HG03025 (cell line): Measurements from ENCODE around the gene AGPS.

Experiments
- ATAC-seq: cut with Tn5 transposase; IDR thresholded peaks from one replicate; pipeline ENCODE4 v1.9.1; 2021; ENCODE audit warnings: mild to moderate bottlenecking, moderate library complexity; ENCODE audit not compliant: unreplicated experiment, low FRiP score

AGPS gene

DNA sequence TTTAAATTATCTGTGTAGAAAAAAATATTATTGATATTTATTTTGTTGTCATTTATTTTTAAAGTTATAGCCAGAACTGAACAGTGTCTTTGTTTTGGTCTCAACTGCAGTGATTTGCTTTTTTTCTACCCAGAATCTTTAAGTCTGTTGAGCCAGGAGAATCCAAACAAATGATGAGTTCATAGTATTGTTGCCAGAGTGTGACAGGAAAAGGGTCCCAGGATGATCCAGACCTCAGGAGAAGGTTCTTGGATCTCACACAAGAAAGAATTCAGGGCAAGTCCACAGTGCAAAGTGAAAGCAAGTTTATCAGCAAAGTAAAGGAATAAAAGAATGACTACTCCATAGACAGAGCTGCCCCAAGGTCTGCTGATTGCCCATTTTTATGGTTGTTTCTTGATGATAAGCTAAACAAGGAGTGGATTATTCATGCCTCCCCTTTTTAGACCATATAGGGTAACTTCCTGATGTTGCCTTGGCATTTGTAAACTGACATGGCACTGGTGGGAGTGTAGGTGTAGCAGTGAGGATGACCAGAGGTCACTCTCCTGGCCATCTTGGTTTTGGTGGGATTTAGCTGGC is 127.1 kb downstream of the AGPS start:
- no peak for ATAC-seq

- ATAC-seq, result no peak
Observed at GRCh38 chr2:177520324-177520723, 127.8 kb downstream of the AGPS start.

DNA sequence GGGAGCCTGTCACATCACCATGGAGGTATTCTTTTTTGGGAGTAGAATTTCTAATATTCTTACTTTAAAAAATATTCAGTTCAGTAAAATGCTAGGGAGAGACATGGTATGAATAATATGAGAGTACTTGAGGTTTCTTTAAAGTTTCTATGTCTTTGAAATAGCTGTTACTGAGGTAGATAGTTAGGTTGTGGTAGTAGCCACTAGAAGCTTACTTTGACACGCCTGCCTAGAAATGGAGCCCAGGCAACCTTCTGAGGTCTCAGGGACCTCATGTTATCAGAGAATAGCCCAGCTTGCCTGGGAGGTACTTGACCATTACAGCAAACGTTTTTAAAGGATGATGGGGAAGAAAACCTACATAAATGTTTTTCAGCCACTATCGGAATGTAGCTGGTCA is 131.2 kb downstream of the AGPS start:
- ATAC-seq, result no peak

- no peak for ATAC-seq
Observed at GRCh38 chr2:177525351-177525924, 132.9 kb downstream of the AGPS start.

- ATAC-seq, result no peak
Observed at GRCh38 chr2:177528351-177528933, 135.9 kb downstream of the AGPS start.

DNA sequence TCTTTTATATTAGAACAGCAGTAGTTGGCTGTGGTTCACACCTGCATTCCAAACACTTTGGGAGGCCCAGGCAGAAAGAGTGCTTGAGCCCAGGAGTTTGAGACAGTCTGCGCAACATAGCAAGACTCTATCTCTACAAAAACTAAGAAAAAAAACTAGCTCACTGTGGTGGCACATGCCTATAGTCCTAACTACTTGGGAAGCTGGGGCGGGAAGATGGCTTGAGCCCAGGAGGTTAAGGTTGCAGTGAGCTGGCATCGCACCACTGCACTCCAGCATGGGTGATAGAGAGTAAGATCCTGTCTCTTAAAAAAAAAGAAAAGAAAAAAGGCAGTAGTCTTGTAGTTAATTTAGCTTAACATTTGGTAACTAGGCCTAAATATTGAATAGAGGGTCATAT is 136.6 kb downstream of the AGPS start:
- no peak for ATAC-seq

GRCh38 chr2:177530561-177530960 is 138.0 kb downstream of the AGPS start:
- no peak for ATAC-seq

DNA sequence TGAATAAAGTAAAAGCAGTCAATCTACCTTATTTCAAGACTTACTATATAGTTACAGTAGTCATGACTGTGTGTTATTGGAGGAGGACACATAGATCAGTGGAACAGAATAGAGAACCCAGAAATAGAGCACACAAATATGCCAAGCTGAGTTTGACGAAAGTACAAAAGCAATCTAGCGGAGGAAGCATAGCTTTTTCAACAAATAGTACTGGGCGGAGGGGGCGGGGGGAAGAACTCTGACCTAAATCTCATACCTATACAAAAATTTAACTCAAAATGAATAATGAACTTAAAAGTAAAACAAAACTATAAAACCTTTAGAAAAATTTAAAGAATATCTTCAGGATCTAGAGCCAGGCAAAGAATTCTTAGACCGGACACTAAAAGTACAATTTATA is 139.1 kb downstream of the AGPS start:
- no peak for ATAC-seq

- no peak for ATAC-seq
Observed at GRCh38 chr2:177532567-177532966, 140.0 kb downstream of the AGPS start.

- ATAC-seq, result no peak
Observed at GRCh38 chr2:177533253-177533652, 140.7 kb downstream of the AGPS start.

- no peak for ATAC-seq
Observed at GRCh38 chr2:177535000-177535399, 142.4 kb downstream of the AGPS start.

GRCh38 chr2:177535958-177536504 is 143.5 kb downstream of the AGPS start:
- no peak for ATAC-seq

- no peak for ATAC-seq
Observed at GRCh38 chr2:177537213-177537612, 144.6 kb downstream of the AGPS start.

- no peak for ATAC-seq
Observed at GRCh38 chr2:177537636-177538035, 145.1 kb downstream of the AGPS start.

DNA sequence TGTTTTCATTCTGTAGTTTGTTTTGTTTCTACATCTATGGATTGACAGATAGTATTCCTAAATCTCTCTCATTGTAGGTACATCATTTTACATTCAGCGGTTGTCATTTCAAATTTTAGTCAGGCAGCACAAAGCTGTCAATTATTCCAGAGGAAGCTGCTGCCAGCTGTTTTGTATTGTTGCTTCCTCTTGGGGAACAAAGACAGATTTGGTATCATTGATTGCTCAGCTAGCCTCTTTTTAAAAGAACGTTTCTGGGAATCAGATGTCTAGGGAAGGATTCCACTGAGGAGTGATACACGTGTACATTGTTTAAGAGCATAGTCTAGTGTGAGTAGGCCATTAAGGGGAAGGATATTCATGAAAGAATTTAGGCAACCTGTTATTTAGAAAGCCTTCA is 145.8 kb downstream of the AGPS start:
- no peak for ATAC-seq

DNA sequence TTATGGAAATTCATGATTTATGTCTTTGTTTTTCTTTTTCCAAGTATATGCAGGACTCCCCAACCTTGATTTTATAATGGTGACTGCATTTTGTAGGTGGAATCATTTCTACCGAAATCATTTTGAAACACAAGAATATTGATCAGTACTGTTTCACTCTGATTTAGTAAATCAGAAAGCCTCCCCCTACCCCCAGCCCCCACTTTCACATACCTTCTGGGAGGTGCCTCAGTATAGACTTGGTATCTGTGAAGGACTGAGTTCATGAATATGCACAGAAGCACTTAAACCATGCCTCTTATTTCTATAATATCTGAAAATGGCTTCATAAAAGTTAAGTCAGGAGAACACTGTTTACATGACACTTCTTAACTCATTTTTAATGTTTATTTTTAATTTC is 147.7 kb downstream of the AGPS start:
- no peak for ATAC-seq

DNA sequence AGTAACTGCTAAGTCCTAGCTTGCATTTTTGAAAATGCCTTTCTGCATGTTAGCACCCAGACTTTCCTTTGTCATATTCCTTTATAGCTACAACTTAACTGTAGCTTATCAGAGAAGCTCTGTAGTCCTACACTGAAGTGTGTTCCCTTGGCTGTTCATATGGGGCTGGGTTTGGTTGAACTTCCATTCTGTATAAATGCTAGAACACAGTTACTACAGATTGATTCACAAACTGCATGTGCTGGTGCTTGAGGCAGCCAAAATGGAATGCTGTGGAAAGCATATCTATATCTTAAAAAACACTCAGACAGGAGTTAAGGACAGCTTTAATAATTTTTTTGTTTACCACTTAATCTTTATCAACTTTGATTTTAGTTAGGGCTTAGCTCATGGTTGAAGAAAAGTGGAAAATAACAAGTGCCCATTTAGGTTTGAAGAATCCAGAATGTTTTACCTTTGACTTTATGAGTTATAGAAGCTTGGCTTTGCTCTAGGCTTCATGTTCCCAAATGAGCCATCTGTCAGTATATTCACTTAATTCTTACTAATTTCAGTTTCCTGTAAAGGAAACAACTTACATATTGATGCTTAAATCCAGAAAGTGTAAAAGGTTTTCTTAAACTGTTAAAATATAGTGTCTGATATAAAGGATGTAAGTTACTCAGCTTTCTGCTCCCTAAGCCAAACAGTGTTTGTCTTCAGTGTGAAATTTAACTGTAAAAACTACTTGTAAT is 148.9 kb downstream of the AGPS start:
- ATAC-seq, result no peak

GRCh38 chr2:177542396-177542795 is 149.8 kb downstream of the AGPS start:
- no peak for ATAC-seq

GRCh38 chr2:177543007-177543760 is 150.6 kb downstream of the AGPS start:
- no peak for ATAC-seq

DNA sequence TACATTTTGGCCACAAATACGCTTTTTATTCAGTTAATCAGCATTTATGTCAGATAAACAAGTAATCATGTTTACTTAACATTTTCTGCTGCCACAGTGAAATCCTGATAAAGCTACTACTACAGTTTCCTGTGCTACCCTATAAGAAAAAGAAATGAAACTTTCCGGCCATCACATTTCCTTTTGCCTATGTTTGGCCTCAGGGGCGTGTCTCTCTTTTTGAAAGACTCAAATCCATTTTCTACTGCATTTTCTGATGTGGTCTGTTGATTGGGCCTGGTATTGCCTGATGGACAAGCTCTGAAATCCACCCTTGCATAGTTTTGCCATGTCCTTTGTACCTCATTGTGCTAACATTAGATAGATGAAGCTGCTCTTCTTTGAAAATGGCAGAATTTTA is 152.6 kb downstream of the AGPS start:
- ATAC-seq, result no peak
